Tibial nerve (tissue), 4 donors: Measurements from ENCODE around the gene FRMD6. TPM values are rescaled to one million over a fixed set of nuclear protein-coding genes. Genes with fewer than 3 reads are reported as not detected.

Source experiments
- DNase-seq, 2 donors: peaks; one replicate each; pipeline ENCODE4 v3.0.0-alpha.2; 2019; ENCODE audit warnings: low spot score in 2 of 2
- H3K27ac ChIP-seq, 4 donors: fragments of 200-600 bp; sonication (generic) in 3 of 4; one replicate each; pipeline ENCODE4 v1.5.1; 2017 to 2019; ENCODE audit warnings: mild to moderate bottlenecking in 1 of 4
- H3K27me3 ChIP-seq, 2 donors: fragments of 200-600 bp; sonication (generic) in 1 of 2; one replicate each; pipeline versions ENCODE4 v1.5.1 to v1.6.0; 2017 to 2019
- H3K36me3 ChIP-seq, 3 donors: fragments of 200-600 bp; sonication (generic); one replicate each; pipeline ENCODE4 v1.5.1; 2018 to 2019
- H3K4me1 ChIP-seq, 4 donors: fragments of 200-600 bp; sonication (generic) in 3 of 4; one replicate each; pipeline ENCODE4 v1.5.1; 2017 to 2019
- H3K4me3 ChIP-seq, 4 donors: fragments of 200-600 bp; sonication (generic) in 3 of 4; one replicate each; pipeline ENCODE4 v1.5.1; 2017 to 2019; ENCODE audit warnings: mild to moderate bottlenecking in 1 of 4, moderate library complexity in 1 of 4
- H3K9me3 ChIP-seq, 4 donors: fragments of 200-600 bp; sonication (generic) in 3 of 4; one replicate each; pipeline ENCODE4 v1.5.1; 2017 to 2019
- EP300 ChIP-seq, 2 donors: sonication (generic); formaldehyde crosslinking; IDR thresholded peaks; one replicate each; pipeline ENCODE4 v1.6.1; 2017; ENCODE audit warnings: antibody characterized with exemption in 2 of 2, mild to moderate bottlenecking in 1 of 2
- POLR2A ChIP-seq, 2 donors: fragments of 450-650 bp; IDR thresholded peaks; one replicate each; pipeline ENCODE4 v1.6.1; 2017; ENCODE audit warnings: antibody characterized with exemption in 2 of 2, mild to moderate bottlenecking in 2 of 2, moderate library complexity in 2 of 2
- WGBS, 2 donors: methylation state at CpG; one replicate each; pipeline ENCODE4 v1.1.5; 2018; 5-methylcytosine and 5-hydroxymethylcytosine counted together
- total RNA-seq, 4 donors: library from RNA; depleted of rRNA; stranded (reverse); fragments of >200 nt; gene quantifications; one replicate each; pipeline ENCODE4 v1.1.0, GENCODE V29; 2016
- TF ChIP-seq, protein P1 (sequence below), 5 experiments: fragments of 200-600 bp in 3 of 5; fragments of 450-650 bp in 2 of 5; sonication (generic) in 3 of 5; IDR thresholded peaks; one replicate each; pipeline ENCODE4 v1.5.1; 2016 to 2019; ENCODE audit warnings: antibody characterized with exemption in 5 of 5, mild to moderate bottlenecking in 3 of 5, moderate library complexity in 2 of 5

FRMD6 gene
- total RNA-seq, 4 donors from 2014 or later = 31.6 to 52.4 (median 44.9) TPM

DNA sequence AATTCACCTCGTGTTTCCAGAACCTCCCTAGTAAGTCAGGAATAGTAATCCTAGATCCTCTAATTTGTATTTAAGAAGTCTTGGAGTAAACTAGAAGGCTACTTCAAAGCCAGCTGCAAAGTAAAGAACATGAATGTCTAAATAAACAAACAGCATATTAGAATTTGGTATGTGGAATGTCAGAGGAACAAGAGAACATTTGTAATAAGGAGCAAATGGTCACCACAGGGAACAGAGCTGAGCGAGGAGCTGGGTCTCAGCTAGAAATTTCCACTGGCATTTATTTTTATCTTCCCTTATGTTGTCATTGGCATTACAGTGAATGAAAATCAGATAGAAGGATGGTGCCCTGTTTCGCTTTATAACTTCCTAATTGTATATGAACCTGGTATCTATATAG, 50.2 kb downstream of the FRMD6 start:
- peak overlapping the region in 3 of 4 donors; percentile 13 to 38 (median 31) for H3K27ac ChIP-seq
- 30 to 35% methylated on average over 3 of the region's 3 CpGs for WGBS, 2 donors
- TF ChIP-seq, protein P1, sequence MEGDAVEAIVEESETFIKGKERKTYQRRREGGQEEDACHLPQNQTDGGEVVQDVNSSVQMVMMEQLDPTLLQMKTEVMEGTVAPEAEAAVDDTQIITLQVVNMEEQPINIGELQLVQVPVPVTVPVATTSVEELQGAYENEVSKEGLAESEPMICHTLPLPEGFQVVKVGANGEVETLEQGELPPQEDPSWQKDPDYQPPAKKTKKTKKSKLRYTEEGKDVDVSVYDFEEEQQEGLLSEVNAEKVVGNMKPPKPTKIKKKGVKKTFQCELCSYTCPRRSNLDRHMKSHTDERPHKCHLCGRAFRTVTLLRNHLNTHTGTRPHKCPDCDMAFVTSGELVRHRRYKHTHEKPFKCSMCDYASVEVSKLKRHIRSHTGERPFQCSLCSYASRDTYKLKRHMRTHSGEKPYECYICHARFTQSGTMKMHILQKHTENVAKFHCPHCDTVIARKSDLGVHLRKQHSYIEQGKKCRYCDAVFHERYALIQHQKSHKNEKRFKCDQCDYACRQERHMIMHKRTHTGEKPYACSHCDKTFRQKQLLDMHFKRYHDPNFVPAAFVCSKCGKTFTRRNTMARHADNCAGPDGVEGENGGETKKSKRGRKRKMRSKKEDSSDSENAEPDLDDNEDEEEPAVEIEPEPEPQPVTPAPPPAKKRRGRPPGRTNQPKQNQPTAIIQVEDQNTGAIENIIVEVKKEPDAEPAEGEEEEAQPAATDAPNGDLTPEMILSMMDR (IDR thresholded peaks at IDR 0.05) = no peak
- TF ChIP-seq EP300 (IDR thresholded peaks at IDR 0.05) (no peak), POLR2A (IDR thresholded peaks at IDR 0.05) (no peak)

DNA sequence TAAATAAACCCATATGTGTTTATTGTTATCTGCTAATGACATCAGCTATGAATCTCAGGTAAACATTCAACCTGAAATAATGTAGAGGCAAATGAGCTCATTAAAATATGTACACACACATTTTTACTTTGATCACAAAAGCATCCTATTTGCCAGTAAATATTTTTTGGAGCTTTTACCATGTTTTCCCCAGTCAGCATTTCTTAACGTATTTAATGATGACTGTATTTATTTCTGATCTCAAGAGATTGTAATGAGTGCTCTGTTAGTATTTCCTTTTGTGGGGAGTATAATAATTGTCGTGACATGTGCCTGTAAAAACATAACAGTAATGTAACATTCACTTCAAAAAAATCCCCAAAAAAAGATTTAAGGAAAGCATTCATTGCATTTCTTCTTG, 52.1 kb downstream of the FRMD6 start:
- Histone ChIP-seq H3K4me1 (peaks cover 0 to 43% (median 0%) of the 10 kb centered on the region in 4 donors), H3K4me3 (no peak overlapping the region), H3K36me3 (peaks cover 0 to 41% (median 0%) of the 10 kb centered on the region in 3 donors), H3K27me3 (no peaks in the 10 kb centered on the region), H3K9me3 (no peaks in the 10 kb centered on the region), H3K27ac (peak overlapping the region in 1 of 4 donors; percentile 13)
- DNase-seq = no peak
- WGBS, 2 donors = 35 to 39% methylated on average over 2 of the region's 2 CpGs
- no peak for TF ChIP-seq POLR2A (IDR thresholded peaks at IDR 0.05)
- TF ChIP-seq, protein P1 (IDR thresholded peaks at IDR 0.05) = no peak
- no peak for TF ChIP-seq EP300 (IDR thresholded peaks at IDR 0.05)

More for the DNA sequence above, 50.2 kb downstream of the FRMD6 start:
- H3K36me3 ChIP-seq = peaks cover 0 to 25% (median 2%) of the 10 kb centered on the region in 3 donors
- peaks cover 0 to 43% (median 0%) of the 10 kb centered on the region in 4 donors for H3K4me1 ChIP-seq
- no peak overlapping the region for H3K4me3 ChIP-seq
- no peak for DNase-seq
- H3K9me3 ChIP-seq = no peaks in the 10 kb centered on the region
- no peaks in the 10 kb centered on the region for H3K27me3 ChIP-seq

DNA sequence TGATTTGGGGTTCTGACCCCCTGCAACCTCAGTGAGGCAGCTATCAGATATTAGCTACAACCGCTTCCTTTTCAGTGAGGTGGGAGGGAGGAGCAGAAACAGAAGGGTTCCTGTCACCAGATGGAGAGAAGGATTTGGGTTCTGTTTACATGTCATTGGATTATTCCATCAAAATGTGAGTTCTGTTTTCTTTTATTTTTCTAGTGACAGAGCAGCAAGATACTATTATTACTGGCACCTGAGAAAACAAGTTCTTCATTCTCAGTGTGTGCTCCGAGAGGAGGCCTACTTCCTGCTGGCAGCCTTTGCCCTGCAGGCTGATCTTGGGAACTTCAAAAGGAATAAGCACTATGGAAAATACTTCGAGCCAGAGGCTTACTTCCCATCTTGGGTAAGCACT, 52.8 kb downstream of the FRMD6 start:
- Histone ChIP-seq H3K27me3 (no peaks in the 10 kb centered on the region), H3K36me3 (peaks cover 0 to 46% (median 0%) of the 10 kb centered on the region in 3 donors), H3K4me1 (peaks cover 0 to 43% (median 0%) of the 10 kb centered on the region in 4 donors), H3K4me3 (no peak overlapping the region), H3K27ac (peak overlapping the region in 2 of 4 donors; percentile 8 to 13), H3K9me3 (no peaks in the 10 kb centered on the region)
- WGBS, 2 donors = 40 to 59% methylated on average over 3 of the region's 3 CpGs
- TF ChIP-seq, protein P1 (IDR thresholded peaks at IDR 0.05) = no peak
- TF ChIP-seq EP300 (IDR thresholded peaks at IDR 0.05) (no peak), POLR2A (IDR thresholded peaks at IDR 0.05) (no peak)
- no peak for DNase-seq

DNA sequence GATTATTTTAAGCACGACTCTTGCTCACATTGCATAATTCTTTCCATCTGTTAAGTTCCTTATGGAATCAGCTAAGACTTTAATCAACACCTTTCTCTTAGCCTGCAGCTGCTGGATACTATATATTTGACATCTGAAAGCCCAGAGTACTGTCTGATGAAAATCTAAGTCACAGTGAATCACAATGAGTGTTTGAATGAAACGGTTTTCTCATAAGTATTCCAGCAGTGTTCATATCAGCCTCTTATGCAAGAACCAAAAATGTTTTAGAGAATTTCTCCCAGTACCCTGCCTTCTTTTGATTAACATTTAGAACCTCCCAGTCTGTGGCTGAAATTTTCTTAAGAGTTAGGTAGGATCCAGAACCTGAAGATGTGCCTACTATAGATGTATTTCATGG, 55.6 kb downstream of the FRMD6 start:
- H3K27ac ChIP-seq = no peak overlapping the region
- WGBS, 2 donors = 55 to 67% methylated on average over 2 of the region's 2 CpGs
- no peak for DNase-seq
- no peaks in the 10 kb centered on the region for H3K9me3 ChIP-seq
- no peaks in the 10 kb centered on the region for H3K27me3 ChIP-seq
- H3K4me1 ChIP-seq = peaks cover 0 to 29% (median 0%) of the 10 kb centered on the region in 4 donors
- H3K4me3 ChIP-seq = no peak overlapping the region
- H3K36me3 ChIP-seq = peaks cover 0 to 58% (median 0%) of the 10 kb centered on the region in 3 donors
- TF ChIP-seq, protein P1 (IDR thresholded peaks at IDR 0.05) = no peak
- TF ChIP-seq EP300 (IDR thresholded peaks at IDR 0.05) = no peak
- TF ChIP-seq POLR2A (IDR thresholded peaks at IDR 0.05) = no peak

DNA sequence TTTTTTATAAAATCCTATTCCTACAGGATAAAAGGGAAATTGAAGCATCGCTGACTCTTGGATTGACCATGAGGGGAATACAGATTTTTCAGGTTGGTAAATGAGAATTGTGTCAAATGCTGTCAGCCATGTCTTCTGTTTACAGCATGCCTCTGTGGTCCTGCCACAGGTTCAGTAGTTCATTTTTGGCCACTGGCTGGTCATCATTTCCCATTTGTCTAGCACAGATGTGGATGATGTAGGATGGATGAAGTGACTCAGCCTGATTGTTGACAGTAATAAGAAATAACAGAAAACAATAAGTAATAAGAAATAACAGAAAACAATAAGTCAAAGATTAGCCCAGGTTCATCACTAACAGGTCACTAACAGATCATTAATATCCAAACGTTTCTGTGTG, 59.8 kb downstream of the FRMD6 start:
- Histone ChIP-seq H3K4me3 (no peak overlapping the region), H3K36me3 (peaks cover 0 to 59% (median 0%) of the 10 kb centered on the region in 3 donors), H3K27ac (no peak overlapping the region), H3K4me1 (no peaks in the 10 kb centered on the region), H3K27me3 (no peaks in the 10 kb centered on the region), H3K9me3 (no peaks in the 10 kb centered on the region)
- DNase-seq = no peak
- TF ChIP-seq POLR2A (IDR thresholded peaks at IDR 0.05) (no peak), EP300 (IDR thresholded peaks at IDR 0.05) (no peak)
- TF ChIP-seq, protein P1 (IDR thresholded peaks at IDR 0.05) = no peak
- 67% methylated on average over 2 of the region's 2 CpGs for WGBS, 2 donors
